NCI-H2227 (cell line): ENCODE data around the gene WDR72.
"Not testable (repeated sequence)": the region's sequence is repeated elsewhere in the genome, so short reads cannot be mapped to it uniquely, and the experiment has no call there.

Source experiments
- DNase-seq: peaks from one replicate; lab custom pipeline; 2025; ENCODE audit not compliant: unreplicated experiment; lab: John Stamatoyannopoulos, UW

The WDR72 gene

GRCh38 chr15:53710906-53711305, 48.6 kb downstream of the WDR72 start:
- DNase-seq = peak; percentile 10

- no peak for DNase-seq
These were observed 49.6 kb downstream of the WDR72 start for GRCh38 chr15:53709821-53710220.

- no peak for DNase-seq
These were observed 64.1 kb downstream of the WDR72 start for GRCh38 chr15:53695365-53695764.

- no peak for DNase-seq
These were observed 65.0 kb downstream of the WDR72 start for GRCh38 chr15:53694476-53694874.

GRCh38 chr15:53693729-53694475, 65.6 kb downstream of the WDR72 start:
- no peak for DNase-seq

- DNase-seq = not testable (repeated sequence)
These were observed 75.3 kb downstream of the WDR72 start for GRCh38 chr15:53684162-53684561.

- no peak for DNase-seq
These were observed 78.4 kb downstream of the WDR72 start for GRCh38 chr15:53681056-53681455.

GRCh38 chr15:53675832-53676231, 83.6 kb downstream of the WDR72 start:
- no peak for DNase-seq

- no peak for DNase-seq
These were observed 87.9 kb downstream of the WDR72 start for GRCh38 chr15:53671545-53671944.

GRCh38 chr15:53670701-53671100, 88.8 kb downstream of the WDR72 start:
- DNase-seq = no peak

- no peak for DNase-seq
These were observed 93.5 kb downstream of the WDR72 start for GRCh38 chr15:53665930-53666329.

- peak; percentile 90 for DNase-seq
These were observed 100.5 kb downstream of the WDR72 start for GRCh38 chr15:53658827-53659555.

- peak; percentile 66 for DNase-seq
These were observed 101.2 kb downstream of the WDR72 start for GRCh38 chr15:53658255-53658654.

- DNase-seq = peak; percentile 14
These were observed 110.5 kb downstream of the WDR72 start for GRCh38 chr15:53648934-53649333.

- peak; percentile 94 for DNase-seq
These were observed 114.8 kb downstream of the WDR72 start for GRCh38 chr15:53644660-53645059.

GRCh38 chr15:53634517-53635106, 124.9 kb downstream of the WDR72 start:
- no peak for DNase-seq

- DNase-seq = no peak
These were observed 132.2 kb downstream of the WDR72 start for GRCh38 chr15:53627279-53627678.

GRCh38 chr15:53625962-53626845, 133.3 kb downstream of the WDR72 start:
- no peak for DNase-seq

GRCh38 chr15:53625260-53625659, 134.2 kb downstream of the WDR72 start:
- no peak for DNase-seq

- DNase-seq = no peak
These were observed 141.0 kb downstream of the WDR72 start for GRCh38 chr15:53618461-53618860.
